ENCODE results near the gene MAN1A2. TPM values are rescaled to one million over a fixed set of nuclear protein-coding genes. Genes with fewer than 3 reads are reported as not detected.

MAN1A2 gene
- 42.7 to 68.3 TPM (median 45.1 TPM) in 3 replicates for total RNA-seq
- long read RNA-seq, full-length matches to known transcripts = 24 of 39 reads
- long read RNA-seq, partial matches to known transcripts = 4 of 39 reads
- long read RNA-seq, other reads (novel, unspliced or antisense) = 11 of 39 reads

DNA sequence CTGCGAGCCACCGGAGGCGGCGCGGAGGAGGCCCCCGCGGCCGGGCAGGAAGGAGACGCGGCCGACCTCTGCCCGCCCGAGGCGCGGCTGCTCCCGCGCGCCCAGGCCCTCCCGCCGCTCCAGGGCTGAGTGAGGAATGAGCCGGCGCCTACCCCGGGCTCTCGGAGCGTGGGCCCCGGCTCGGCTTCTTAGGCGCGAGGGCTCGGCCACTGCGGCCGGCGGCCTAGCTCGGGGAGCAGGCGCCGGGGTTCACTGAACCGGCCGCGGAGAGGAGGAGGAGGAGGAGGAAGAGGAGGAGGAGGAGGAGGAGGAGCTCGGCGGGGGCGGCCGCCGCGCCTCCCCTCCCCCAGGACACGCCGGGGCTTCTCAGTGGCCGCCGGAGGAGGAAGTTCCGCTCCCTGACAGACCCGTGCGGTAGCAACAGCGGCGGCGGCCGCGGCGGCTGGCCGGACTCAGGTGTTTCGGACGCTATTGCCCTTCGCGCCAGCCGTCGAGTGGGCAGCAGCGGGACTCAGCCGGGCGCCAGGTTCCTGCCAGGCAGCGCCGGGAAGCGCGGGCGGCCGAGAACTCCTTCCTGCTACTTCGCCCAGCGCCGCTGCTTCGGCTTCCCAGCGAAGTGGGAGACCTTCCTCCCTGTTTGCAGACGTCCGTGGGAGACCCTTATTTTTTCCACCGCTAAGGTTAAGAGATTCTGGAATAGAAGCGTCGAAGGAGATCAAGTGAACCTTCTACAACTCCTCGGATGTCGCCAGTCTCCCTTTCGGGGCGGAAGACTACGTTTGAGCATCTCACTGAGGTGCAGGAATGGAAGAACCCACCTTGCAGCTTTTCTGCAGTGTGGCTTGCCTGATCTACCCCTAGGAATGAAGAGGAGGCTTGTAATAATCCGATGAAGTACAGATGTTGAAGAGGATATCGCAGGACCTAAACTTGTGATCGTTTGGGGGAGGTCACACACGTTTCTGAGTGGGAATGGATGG, at the start of gene MAN1A2:
MAN1A2 (plus strand) TSS at position 404 of the 980 bp plus-strand sequence. CDS start 735 bp downstream, outside the sequence.
- DNase-seq (ENCODE audit: low spot score) = peak; percentile 93
- no peaks in the 10 kb centered on the region for H3K36me3 Mint-ChIP-seq (ENCODE audit: low read depth)
- H3K9me3 Mint-ChIP-seq (ENCODE audit: low read depth) = no peaks in the 10 kb centered on the region
- TF ChIP-seq, protein P1, sequence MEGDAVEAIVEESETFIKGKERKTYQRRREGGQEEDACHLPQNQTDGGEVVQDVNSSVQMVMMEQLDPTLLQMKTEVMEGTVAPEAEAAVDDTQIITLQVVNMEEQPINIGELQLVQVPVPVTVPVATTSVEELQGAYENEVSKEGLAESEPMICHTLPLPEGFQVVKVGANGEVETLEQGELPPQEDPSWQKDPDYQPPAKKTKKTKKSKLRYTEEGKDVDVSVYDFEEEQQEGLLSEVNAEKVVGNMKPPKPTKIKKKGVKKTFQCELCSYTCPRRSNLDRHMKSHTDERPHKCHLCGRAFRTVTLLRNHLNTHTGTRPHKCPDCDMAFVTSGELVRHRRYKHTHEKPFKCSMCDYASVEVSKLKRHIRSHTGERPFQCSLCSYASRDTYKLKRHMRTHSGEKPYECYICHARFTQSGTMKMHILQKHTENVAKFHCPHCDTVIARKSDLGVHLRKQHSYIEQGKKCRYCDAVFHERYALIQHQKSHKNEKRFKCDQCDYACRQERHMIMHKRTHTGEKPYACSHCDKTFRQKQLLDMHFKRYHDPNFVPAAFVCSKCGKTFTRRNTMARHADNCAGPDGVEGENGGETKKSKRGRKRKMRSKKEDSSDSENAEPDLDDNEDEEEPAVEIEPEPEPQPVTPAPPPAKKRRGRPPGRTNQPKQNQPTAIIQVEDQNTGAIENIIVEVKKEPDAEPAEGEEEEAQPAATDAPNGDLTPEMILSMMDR (IDR thresholded peaks at IDR 0.05) = no peak
- H3K4me1 Mint-ChIP-seq (ENCODE audit: low read depth) = peaks cover 56% of the 10 kb centered on the region
- H3K27ac Mint-ChIP-seq (ENCODE audit: unreplicated experiment) = peak within 1 kb of the TSS; percentile 95
- H3K4me3 Mint-ChIP-seq (ENCODE audit: unreplicated experiment) = peak within 1 kb of the TSS; percentile 91
- no peaks in the 10 kb centered on the region for H3K27me3 Mint-ChIP-seq (ENCODE audit: low read depth)

DNA sequence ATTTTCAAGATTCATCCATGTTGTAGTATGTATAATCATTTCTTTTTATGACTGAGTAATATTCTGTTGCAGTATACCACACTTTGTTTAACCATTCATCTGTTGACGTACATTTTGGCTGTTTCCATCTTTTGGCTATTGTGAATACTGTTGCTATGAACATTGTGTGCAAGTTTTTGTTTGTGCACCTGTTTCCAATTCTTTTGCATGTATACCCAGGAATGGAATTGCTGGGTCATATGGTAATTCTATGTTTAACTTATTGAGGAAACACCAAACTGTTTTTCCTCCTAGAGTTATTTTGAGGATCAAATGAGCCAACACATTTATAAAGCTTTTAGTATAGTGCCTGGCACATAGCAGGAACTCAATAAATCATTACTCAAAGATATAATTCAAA, 49.2 kb upstream of the MAN1A2 start:
- Mint-ChIP-seq H3K27ac (ENCODE audit: unreplicated experiment) (no peak overlapping the region), H3K4me1 (ENCODE audit: low read depth) (peaks cover 14% of the 10 kb centered on the region), H3K36me3 (ENCODE audit: low read depth) (no peaks in the 10 kb centered on the region), H3K9me3 (ENCODE audit: low read depth) (peaks cover 2% of the 10 kb centered on the region), H3K4me3 (ENCODE audit: unreplicated experiment) (no peak overlapping the region), H3K27me3 (ENCODE audit: low read depth) (peaks cover 4% of the 10 kb centered on the region)
- TF ChIP-seq, protein P1 (IDR thresholded peaks at IDR 0.05) = no peak
- DNase-seq (ENCODE audit: low spot score) = no peak

DNA sequence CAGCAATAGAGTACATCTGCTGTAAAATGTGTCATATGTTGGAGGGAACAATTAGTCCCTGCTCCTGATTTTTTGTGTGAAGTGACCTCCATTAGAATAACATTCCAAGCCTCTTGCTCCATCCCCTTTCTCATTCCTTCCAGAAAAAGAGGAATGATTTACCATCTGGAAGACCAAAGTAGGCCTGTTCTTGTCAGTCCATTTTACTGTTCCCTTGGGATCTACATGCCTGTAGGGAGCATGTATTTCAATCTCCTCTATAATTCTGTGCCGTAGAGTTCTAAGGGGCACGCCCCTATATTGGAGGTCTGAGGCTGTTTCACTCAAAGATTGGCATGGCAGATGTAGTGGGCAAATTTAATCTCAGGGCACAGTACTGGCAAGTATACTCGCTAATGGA, 48.8 kb upstream of the MAN1A2 start:
- Mint-ChIP-seq H3K9me3 (ENCODE audit: low read depth) (peaks cover 2% of the 10 kb centered on the region), H3K27me3 (ENCODE audit: low read depth) (peaks cover 4% of the 10 kb centered on the region)
- DNase-seq (ENCODE audit: low spot score) = no peak

DNA sequence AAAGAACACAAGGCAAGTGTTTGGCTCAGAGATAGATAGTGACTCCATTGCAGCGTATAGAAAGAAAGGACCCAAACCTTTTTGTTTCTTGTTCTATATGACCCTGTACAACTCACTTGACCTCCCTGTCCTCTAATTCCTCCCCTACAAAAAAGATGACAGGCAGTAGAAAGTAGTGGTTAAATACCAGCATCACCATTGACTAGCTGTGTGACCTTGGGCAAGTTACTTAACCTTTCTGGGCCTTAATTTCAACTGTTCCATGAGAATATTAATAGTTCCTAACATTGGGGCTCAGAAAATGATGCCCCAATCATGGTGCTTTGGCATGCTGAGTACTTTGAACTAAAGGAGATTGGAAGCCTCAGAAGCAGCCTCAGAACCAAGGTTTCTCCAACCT, 46.7 kb upstream of the MAN1A2 start:
- Mint-ChIP-seq H3K27ac (ENCODE audit: unreplicated experiment) (no peak overlapping the region), H3K9me3 (ENCODE audit: low read depth) (peaks cover 2% of the 10 kb centered on the region), H3K27me3 (ENCODE audit: low read depth) (peaks cover 21% of the 10 kb centered on the region), H3K4me1 (ENCODE audit: low read depth) (peaks cover 14% of the 10 kb centered on the region), H3K36me3 (ENCODE audit: low read depth) (no peaks in the 10 kb centered on the region), H3K4me3 (ENCODE audit: unreplicated experiment) (no peak overlapping the region)
- no peak for DNase-seq (ENCODE audit: low spot score)
- TF ChIP-seq, protein P1 (IDR thresholded peaks at IDR 0.05) = no peak

More for the DNA sequence above, 48.8 kb upstream of the MAN1A2 start:
- Mint-ChIP-seq H3K27ac (ENCODE audit: unreplicated experiment) (no peak overlapping the region), H3K4me1 (ENCODE audit: low read depth) (peaks cover 14% of the 10 kb centered on the region), H3K36me3 (ENCODE audit: low read depth) (no peaks in the 10 kb centered on the region), H3K4me3 (ENCODE audit: unreplicated experiment) (no peak overlapping the region)
- TF ChIP-seq, protein P1 (IDR thresholded peaks at IDR 0.05) = no peak

All from chondrocyte (in vitro differentiated cells).